Heart left ventricle (tissue), 16 donors: ENCODE measurements around the gene LONP1. TPM values are rescaled to one million over a fixed set of nuclear protein-coding genes. Genes with fewer than 3 reads are reported as not detected.
"Not testable (repeated sequence)": the region's sequence is repeated elsewhere in the genome, so short reads cannot be mapped to it uniquely, and the experiment has no call there.

Experiments
- ATAC-seq, 4 donors: fragments of 200-7000 bp; cut with Tn5 transposase; one replicate each; pipeline ENCODE4 v1.9.1; 2020 to 2022; ENCODE audit warnings: moderate library complexity in 4 of 4, mild to moderate bottlenecking in 3 of 4, moderate number of reproducible peaks in 1 of 4
- DNase-seq, 5 donors: peaks; one replicate each; pipeline ENCODE4 v3.0.0-alpha.2; 2020
- H3K27ac ChIP-seq, 12 donors: fragments of 200-600 bp; sonication (generic) in 4 of 12; one replicate each; pipeline versions ENCODE4 v1.5.0 to v1.8.0; 2016 to 2022; ENCODE audit warnings: mild to moderate bottlenecking in 2 of 12
- H3K27me3 ChIP-seq, 9 donors: fragments of 200-600 bp; sonication (generic) in 2 of 9; one replicate each; pipeline versions ENCODE4 v1.5.1 to v1.8.0; 2016 to 2022; ENCODE audit warnings: mild to moderate bottlenecking in 3 of 9
- H3K36me3 ChIP-seq, 9 donors: fragments of 200-600 bp; sonication (generic) in 2 of 9; one replicate each; pipeline versions ENCODE4 v1.5.0 to v1.8.0; 2018 to 2022; ENCODE audit warnings: mild to moderate bottlenecking in 2 of 9
- H3K4me1 ChIP-seq, 12 donors: fragments of 200-600 bp; sonication (generic) in 4 of 12; one replicate each; pipeline versions ENCODE4 v1.5.0 to v1.8.0; 2016 to 2022; ENCODE audit warnings: mild to moderate bottlenecking in 3 of 12
- H3K4me3 ChIP-seq, 12 donors: fragments of 200-600 bp; sonication (generic) in 4 of 12; one replicate each; pipeline versions ENCODE4 v1.5.0 to v1.8.0; 2017 to 2022; ENCODE audit warnings: mild to moderate bottlenecking in 9 of 12, moderate library complexity in 4 of 12
- H3K9me3 ChIP-seq, 12 donors: fragments of 200-600 bp; sonication (generic) in 4 of 12; one replicate each; pipeline versions ENCODE4 v1.5.0 to v1.8.0; 2016 to 2022; ENCODE audit warnings: mild to moderate bottlenecking in 1 of 12
- CTCF ChIP-seq, 12 donors: fragments of 200-600 bp; sonication (generic) in 4 of 12; IDR thresholded peaks; one replicate each; pipeline versions ENCODE4 v1.5.0 to v1.8.0; 2018 to 2022; ENCODE audit warnings: antibody characterized with exemption in 12 of 12, mild to moderate bottlenecking in 5 of 12
- POLR2A ChIP-seq, 2 donors: fragments of 450-650 bp; IDR thresholded peaks; one replicate each; pipeline ENCODE4 v1.6.1; 2017; ENCODE audit warnings: antibody characterized with exemption in 2 of 2, mild to moderate bottlenecking in 2 of 2, moderate library complexity in 2 of 2
- WGBS, 4 donors: extraction: QIAGEN DNeasy Blood & Tissue Kit in 2 of 4; methylation state at CpG; one replicate each; pipeline versions ENCODE4 v1.1.5 to v1.1.7; 2013 to 2018; 5-methylcytosine and 5-hydroxymethylcytosine counted together
- intact Hi-C, 10 donors: fragments of 100-400 bp; cut with DNase I; formaldehyde crosslinking; loops; one replicate each; pipeline versions ENCODE4 v1.11.1 to v1.14.2; 2022
- polyA plus RNA-seq, 2 donors: library from polyadenylated mRNA; stranded (reverse); fragments of 200-250 nt; gene quantifications; one replicate each; pipeline ENCODE4 v1.2.3, GENCODE V29; 2013
- total RNA-seq, 9 donors: library from RNA; depleted of rRNA in 2 of 9; stranded (reverse); fragments of >200 nt in 2 of 9; fragmentation: NEBNext Ultra II Directional in 3 of 9; extraction: Animal tissue kit (Norgen Biotek cat#: 25700) in 3 of 9; gene quantifications; one replicate each; pipeline versions ENCODE4 v1.1.0 to v1.2.4, GENCODE V29; 2016 to 2023
- donor health status: ischemic (EF 13 %, LVEDD 7.1; RV severe dilation, severe dysfunction).
- donor health status: healthy with polysubstance abuse.
- donor health status: DM: no; HTN: yes; CAD: no.
- donor health status: DM: no; HTN: no; CAD: no.
- donor health status: ischemic (EF 25% LVEDD 6.9; RV normal size, moderate dysfunction).
- donor health status: ischemic (EF 25% LVEDD 5.7; RV mildly dilated, moderate dysfunction).
- donor health status: healthy.
- donor health status: DM: yes; HTN: yes; CAD: no.
- donor health status: ischemic (EF 35%, LVEDD 5.7; RV mildly dilated, moderate dysfunction).
- donor health status: nonischemic (EF 11% LVEDD 7.7; RV severe dilation, severe dysfunction).
- donor health status: DM: yes; HTN: yes; CAD: no.
- donor health status: PGD.
- donor health status: ischemic (EF 29% LVEDD 5.4; RV normal size, mild dysfunction).
- donor health status: nonischemic (EF 23%, LVEDD 6.1; RV moderate dilation, normal function).

LONP1 gene
- total and polyA plus RNA-seq, 11 donors = 61.2 to 123 (median 94.6) TPM

- Histone ChIP-seq H3K9me3 (peaks cover 0 to 2% (median 0%) of the 10 kb centered on the region in 12 donors), H3K36me3 (no peaks in the 10 kb centered on the region), H3K27me3 (peaks cover 0 to 15% (median 0%) of the 10 kb centered on the region in 9 donors), H3K27ac (no peak overlapping the region), H3K4me1 (no peaks in the 10 kb centered on the region), H3K4me3 (no peak overlapping the region)
- intact Hi-C loops = no loop called here
- DNase-seq (no peak), ATAC-seq (no peak)
- TF ChIP-seq POLR2A (IDR thresholded peaks at IDR 0.05) (no peak), CTCF (IDR thresholded peaks at IDR 0.05) (no peak)
These were observed 23.7 kb upstream of the LONP1 start for GRCh38 chr19:5743630-5744029.

- DNase-seq = no peak
- H3K36me3 ChIP-seq = no peaks in the 10 kb centered on the region
- H3K27me3 ChIP-seq = peaks cover 0 to 4% (median 0%) of the 10 kb centered on the region in 9 donors
- H3K4me3 ChIP-seq = no peak overlapping the region
- no peak overlapping the region for H3K27ac ChIP-seq
- 82 to 89% (median 87%) methylated on average over 19 of the region's 19 CpGs for WGBS, 4 donors
- intact Hi-C loops = no loop called here
- H3K9me3 ChIP-seq = peaks cover 0 to 2% (median 0%) of the 10 kb centered on the region in 12 donors
- no peak for TF ChIP-seq CTCF (IDR thresholded peaks at IDR 0.05)
- no peak for TF ChIP-seq POLR2A (IDR thresholded peaks at IDR 0.05)
- no peak for ATAC-seq
- H3K4me1 ChIP-seq = no peaks in the 10 kb centered on the region
These were observed 22.1 kb upstream of the LONP1 start for GRCh38 chr19:5742051-5742450.

GRCh38 chr19:5738423-5738822 is 18.5 kb upstream of the LONP1 start:
- WGBS, 4 donors = 80 to 87% (median 83%) methylated on average over 8 of the region's 8 CpGs

GRCh38 chr19:5733172-5733571 is 13.2 kb upstream of the LONP1 start:
- intact Hi-C loops, H3K4me1 ChIP-seq, H3K27me3 ChIP-seq, H3K27ac ChIP-seq, DNase-seq, H3K36me3 ChIP-seq, ATAC-seq, H3K4me3 ChIP-seq: not testable (repeated sequence)
- peaks cover 0 to 20% (median 14%) of the 10 kb centered on the region in 12 donors for H3K9me3 ChIP-seq
- 76 to 88% (median 84%) methylated on average over 2 of the region's 2 CpGs for WGBS, 4 donors

More at GRCh38 chr19:5738423-5738822, 18.5 kb upstream of the LONP1 start:
- Histone ChIP-seq H3K27me3 (no peaks in the 10 kb centered on the region), H3K4me1 (no peaks in the 10 kb centered on the region), H3K4me3 (no peak overlapping the region), H3K9me3 (peaks cover 0 to 2% (median 0%) of the 10 kb centered on the region in 12 donors), H3K36me3 (no peaks in the 10 kb centered on the region), H3K27ac (no peak overlapping the region)
- ATAC-seq = no peak
- TF ChIP-seq CTCF (IDR thresholded peaks at IDR 0.05) = no peak
- TF ChIP-seq POLR2A (IDR thresholded peaks at IDR 0.05) = no peak
- intact Hi-C loops = no loop called here
- DNase-seq = no peak

- ATAC-seq (no peak), DNase-seq (no peak)
- Histone ChIP-seq H3K9me3 (peaks cover 0 to 20% (median 14%) of the 10 kb centered on the region in 12 donors), H3K27me3 (peaks cover 0 to 4% (median 0%) of the 10 kb centered on the region in 9 donors), H3K27ac (no peak overlapping the region), H3K4me1 (no peaks in the 10 kb centered on the region), H3K4me3 (no peak overlapping the region), H3K36me3 (no peaks in the 10 kb centered on the region)
- TF ChIP-seq POLR2A (IDR thresholded peaks at IDR 0.05) = no peak
- TF ChIP-seq CTCF (IDR thresholded peaks at IDR 0.05) = no peak
- intact Hi-C loops = no loop called here
- WGBS, 4 donors = 92 to 96% (median 95%) methylated on average over 4 of the region's 4 CpGs
These were observed 7.6 kb upstream of the LONP1 start for GRCh38 chr19:5727453-5728050.
